NCI-H1436 treated with DMSO at 0.1 percent for 48 hours (cell line): Measurements from ENCODE around the gene SYPL1.

Source experiments
- DNase-seq: peaks from one replicate; lab custom pipeline; 2025; lab: John Stamatoyannopoulos, UW

SYPL1 gene

GRCh38 chr7:106050002-106050745, 61.9 kb downstream of the SYPL1 start:
- no peak for DNase-seq

GRCh38 chr7:106049139-106049752, 62.9 kb downstream of the SYPL1 start:
- no peak for DNase-seq

DNA sequence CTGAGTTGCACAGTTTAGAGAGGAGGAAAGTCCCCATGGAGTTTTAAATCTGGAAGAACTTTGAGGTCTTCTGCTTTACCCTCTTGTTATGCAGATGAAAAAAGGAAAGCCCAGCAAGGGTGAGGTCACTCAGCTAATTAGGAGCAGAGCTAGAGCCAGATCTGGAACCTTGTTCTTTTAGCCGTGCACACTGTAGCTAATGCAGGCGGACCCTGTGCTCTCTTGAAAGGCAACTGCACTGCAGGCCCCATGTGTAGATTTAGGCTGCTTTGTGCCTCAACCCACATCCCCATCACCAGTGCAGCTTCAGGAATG, 63.4 kb downstream of the SYPL1 start:
- no peak for DNase-seq

DNA sequence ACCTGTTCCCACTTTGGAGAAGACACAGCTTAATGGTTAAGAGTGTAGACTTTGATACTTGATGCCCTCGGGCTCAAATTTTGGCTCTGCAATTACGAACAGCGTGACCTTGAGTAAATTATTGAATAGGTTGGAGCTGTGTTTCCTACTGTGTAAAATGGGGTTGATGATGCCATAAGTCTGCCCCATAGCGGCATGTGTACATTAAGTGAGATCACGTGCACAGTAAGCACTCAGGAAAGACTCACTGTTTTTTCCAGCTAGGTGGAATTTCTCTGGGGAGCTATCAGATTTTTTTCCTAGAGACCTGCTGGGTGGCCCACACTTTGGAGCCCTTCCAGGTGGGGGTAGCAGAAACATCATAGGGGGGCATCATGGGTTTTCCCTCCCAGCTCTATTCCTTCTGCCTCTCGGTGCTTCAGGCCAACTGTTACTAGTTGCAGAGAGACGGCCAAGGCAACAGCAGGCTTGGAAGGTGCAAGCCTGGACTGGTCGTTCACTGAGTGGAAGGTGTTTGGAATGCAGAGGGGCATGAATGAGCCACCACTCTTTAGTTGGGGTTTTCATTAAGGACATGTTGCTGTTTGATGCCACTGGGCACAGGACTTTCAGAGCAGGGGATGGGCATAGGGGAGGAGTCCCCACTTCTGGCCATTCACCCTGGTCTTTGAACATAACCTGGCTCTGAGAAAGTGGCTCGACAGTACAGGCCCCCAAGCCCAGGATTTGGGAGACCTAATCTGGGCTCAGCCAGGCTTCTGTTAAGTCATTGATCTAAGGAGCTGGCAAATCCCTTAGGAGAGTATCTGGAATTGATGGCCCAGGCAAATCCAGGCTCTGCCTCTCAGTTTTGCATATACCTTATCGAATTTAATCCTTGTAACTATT, 64.0 kb downstream of the SYPL1 start:
- no peak for DNase-seq

GRCh38 chr7:106047184-106047583, 64.9 kb downstream of the SYPL1 start:
- DNase-seq = no peak

DNA sequence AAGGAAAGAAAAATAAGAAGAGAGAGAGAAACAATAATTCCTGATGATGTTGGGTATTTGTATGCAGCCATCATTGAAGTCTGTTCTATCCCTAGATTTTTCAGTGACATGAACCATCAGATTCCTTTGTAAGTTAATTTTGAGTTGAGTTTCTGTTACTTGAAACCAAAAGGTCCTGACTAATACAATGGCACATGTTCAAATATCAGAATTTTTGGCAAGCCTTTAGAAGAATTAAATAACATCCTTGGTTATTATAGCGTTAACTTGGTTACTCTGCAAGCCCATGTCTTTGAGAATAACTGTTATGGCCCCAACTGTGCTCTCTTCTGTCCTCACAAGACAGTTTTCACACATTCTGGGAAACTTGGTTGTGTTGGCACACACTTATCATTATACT, 66.5 kb downstream of the SYPL1 start:
- DNase-seq = no peak

DNA sequence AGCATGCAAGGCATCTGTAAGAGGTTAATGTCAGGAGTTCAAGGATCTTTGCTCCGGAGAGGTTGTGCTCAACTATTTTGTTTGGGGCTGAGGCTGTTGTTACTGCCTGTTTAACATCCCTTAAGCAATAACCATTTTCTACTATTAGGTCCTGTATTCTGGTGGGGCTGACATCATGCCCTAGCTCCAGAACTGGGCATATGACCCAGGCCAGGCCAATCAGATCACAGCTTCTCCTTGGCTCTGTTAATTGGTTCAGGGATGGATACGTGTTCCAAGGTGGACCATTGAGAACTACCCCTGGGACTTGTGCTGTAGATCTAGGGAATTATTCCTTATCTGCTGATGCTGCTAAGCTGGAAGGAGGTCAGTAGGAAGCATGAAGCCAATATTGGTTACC, 67.0 kb downstream of the SYPL1 start:
- no peak for DNase-seq

DNA sequence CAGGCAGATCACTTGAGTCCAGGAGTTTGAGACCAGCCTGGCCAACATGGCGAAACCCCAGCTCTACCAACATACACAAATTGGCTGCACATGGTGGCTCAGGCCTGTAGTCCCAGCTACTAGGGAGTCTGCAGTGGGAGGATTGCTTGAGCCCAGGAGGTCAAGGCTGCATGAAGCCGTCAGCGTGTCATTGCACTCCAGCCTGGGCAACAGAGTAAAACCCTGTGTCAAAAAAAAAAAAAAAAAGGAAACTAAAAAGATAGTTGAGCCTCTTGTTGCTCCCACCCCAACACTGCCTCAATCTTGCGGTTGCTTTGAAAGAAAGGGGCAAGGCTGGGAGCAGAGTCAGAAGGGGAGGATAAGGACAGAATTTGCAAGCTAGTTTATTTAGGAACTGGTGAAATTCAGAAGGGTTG, 69.9 kb downstream of the SYPL1 start:
- no peak for DNase-seq

DNA sequence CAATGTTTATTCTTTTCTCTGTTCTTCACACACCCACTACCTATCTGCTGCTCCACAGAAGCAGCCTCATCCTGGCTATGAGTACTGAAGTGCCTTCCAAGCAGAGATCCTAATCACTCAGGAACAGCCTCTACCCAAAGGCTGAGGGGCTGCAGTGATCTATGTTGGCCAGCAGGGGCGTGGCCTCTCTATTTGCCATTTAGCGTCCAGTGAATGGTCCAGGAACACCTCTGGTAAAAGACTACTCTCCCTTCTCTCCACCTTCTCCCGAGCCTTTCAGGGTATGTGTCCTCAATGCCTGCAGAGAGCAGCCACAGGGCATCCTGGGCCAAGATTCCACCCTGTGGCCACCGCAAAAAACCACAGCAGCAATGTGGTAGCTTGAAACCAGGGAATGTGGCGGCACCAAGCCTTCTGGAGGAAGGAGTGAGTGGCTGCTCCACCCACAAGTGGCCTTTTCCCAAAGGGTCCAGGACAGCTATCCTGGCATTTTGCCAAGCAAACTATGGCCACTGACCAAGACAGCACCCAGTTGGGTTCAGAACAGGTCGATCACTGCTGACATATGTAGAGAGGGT, 70.9 kb downstream of the SYPL1 start:
- no peak for DNase-seq
